BJ (cell line): ENCODE results near the gene KIF3B. TPM values are rescaled to one million over a fixed set of nuclear protein-coding genes. Genes with fewer than 3 reads are reported as not detected.
"Not testable (repeated sequence)": the region's sequence is repeated elsewhere in the genome, so short reads cannot be mapped to it uniquely, and the experiment has no call there.

Source experiments
- CTCF ChIA-PET: fragments of 350-600 bp; formaldehyde crosslinking; extraction: SDS; loops from one replicate; lab custom pipeline; 2021; ENCODE audit warnings: antibody characterized with exemption, inconsistent platforms; lab: Yijun Ruan, JAX
- POLR2A ChIA-PET: fragments of 300-600 bp; sonication (Branson Sonifier 250); formaldehyde crosslinking; extraction: SDS; loops from one replicate; lab custom pipeline; 2021; ENCODE audit warnings: antibody characterized with exemption; lab: Charles Lee
- DNase-seq: peaks from one replicate; pipeline ENCODE4 v3.0.0-alpha.2; 2011; ENCODE audit warnings: low read depth
- H3K27me3 ChIP-seq: 2 replicates; pipeline ENCODE4 v1.6.0; 2011; ENCODE audit warnings: low read length; ENCODE audit not compliant: control insufficient read depth, insufficient read depth
- H3K36me3 ChIP-seq: 2 replicates; pipeline ENCODE4 v1.5.1; 2011; ENCODE audit warnings: low read length; ENCODE audit not compliant: control insufficient read depth, insufficient read depth
- H3K4me3 ChIP-seq: 2 replicates; pipeline ENCODE4 v1.5.1; 2011; ENCODE audit warnings: low read depth, mild to moderate bottlenecking, control low read depth, low read length
- CTCF ChIP-seq: IDR thresholded peaks from 2 replicates; pipeline ENCODE4 v1.5.1; 2011; ENCODE audit warnings: low read depth, mild to moderate bottlenecking, control low read depth, inconsistent platforms, low read length, moderate library complexity; ENCODE audit not compliant: insufficient read depth
- polyA plus RNA-seq: library from polyadenylated mRNA; depleted of rRNA; stranded (reverse); fragments of >200 nt; gene quantifications from 2 replicates; pipeline ENCODE4 v1.2.3, GENCODE V29; 2011

The KIF3B gene
- polyA plus RNA-seq, 1 experiment: 20.9 TPM

GRCh38 chr20:32249030-32249738 lies 28.3 kb upstream of the KIF3B start:
- H3K4me3 ChIP-seq: no peak overlapping the region
- H3K27me3 ChIP-seq: peaks cover 3% of the 10 kb centered on the region; the same call in 1 of the 2 replicates
- ChIA-PET CTCF (no interaction called here), POLR2A (no interaction called here)
- no peaks in the 10 kb centered on the region for H3K36me3 ChIP-seq
- TF ChIP-seq CTCF: no peak
- DNase-seq: no peak

GRCh38 chr20:32251470-32251869 lies 26.0 kb upstream of the KIF3B start:
- no peak for TF ChIP-seq CTCF
- Histone ChIP-seq H3K36me3 (no peaks in the 10 kb centered on the region), H3K4me3 (no peak overlapping the region), H3K27me3 (peaks cover 3% of the 10 kb centered on the region; the same call in 1 of the 2 replicates)
- no peak for DNase-seq
- POLR2A ChIA-PET: no interaction called here
- CTCF ChIA-PET: no interaction called here

- no peak for TF ChIP-seq CTCF
Measured at GRCh38 chr20:32252189-32252588, 25.3 kb upstream of the KIF3B start.

GRCh38 chr20:32260973-32261372 lies 16.5 kb upstream of the KIF3B start:
- H3K4me3 ChIP-seq, CTCF ChIA-PET, H3K27me3 ChIP-seq, DNase-seq, H3K36me3 ChIP-seq, POLR2A ChIA-PET: not testable (repeated sequence)

More at GRCh38 chr20:32252189-32252588, 25.3 kb upstream of the KIF3B start:
- H3K36me3 ChIP-seq: no peaks in the 10 kb centered on the region
- no peak overlapping the region for H3K4me3 ChIP-seq
- DNase-seq: no peak
- POLR2A ChIA-PET: no interaction called here
- H3K27me3 ChIP-seq: peaks cover 3% of the 10 kb centered on the region; the same call in 1 of the 2 replicates
- CTCF ChIA-PET: no interaction called here

- ChIA-PET CTCF (no interaction called here), POLR2A (no interaction called here)
- H3K27me3 ChIP-seq: peaks cover 5% of the 10 kb centered on the region
- no peaks in the 10 kb centered on the region for H3K36me3 ChIP-seq
- no peak overlapping the region for H3K4me3 ChIP-seq
- TF ChIP-seq CTCF: no peak
- DNase-seq: no peak
Measured at GRCh38 chr20:32261644-32262043, 15.8 kb upstream of the KIF3B start.
